Activated CD4-positive, alpha-beta T cell treated with anti-CD3 and anti-CD28 coated beads, Interleukin-2, amount 10 ng/mL, durations not matched to agents 7 days and 5 days (primary cell): ENCODE measurements around the gene MISFA. TPM values are rescaled to one million over a fixed set of nuclear protein-coding genes. Genes with fewer than 3 reads are reported as not detected.
"Not testable (repeated sequence)": the region's sequence is repeated elsewhere in the genome, so short reads cannot be mapped to it uniquely, and the experiment has no call there.

ENCODE experiments used
- CTCF ChIA-PET: fragments of 350-600 bp; sonication (Branson Sonifier 250); formaldehyde crosslinking; loops from one replicate; lab custom pipeline; 2021; ENCODE audit warnings: antibody characterized with exemption; lab: Charles Lee
- POLR2A ChIA-PET: fragments of 350-600 bp; sonication (Branson Sonifier 250); formaldehyde crosslinking; loops from one replicate; lab custom pipeline; 2021; ENCODE audit warnings: antibody characterized with exemption; lab: Charles Lee
- DNase-seq: peaks from one replicate; pipeline ENCODE4 v3.0.0-alpha.2; 2020
- H3K27ac Mint-ChIP-seq: one replicate; pipeline ENCODE4 v1.8.0; 2021; ENCODE audit warnings: mild to moderate bottlenecking, moderate library complexity, mixed read lengths
- H3K27me3 Mint-ChIP-seq: one replicate; pipeline ENCODE4 v1.8.0; 2021; ENCODE audit warnings: mixed read lengths
- H3K36me3 Mint-ChIP-seq: one replicate; pipeline ENCODE4 v1.8.0; 2021; ENCODE audit warnings: low read depth, mixed read lengths
- H3K4me1 Mint-ChIP-seq: one replicate; pipeline ENCODE4 v1.8.0; 2021; ENCODE audit warnings: mixed read lengths
- H3K4me3 Mint-ChIP-seq: one replicate; pipeline ENCODE4 v1.8.0; 2021; ENCODE audit warnings: mild to moderate bottlenecking, moderate library complexity, mixed read lengths
- H3K9me3 Mint-ChIP-seq: one replicate; pipeline ENCODE4 v1.8.0; 2021; ENCODE audit warnings: mixed read lengths
- total RNA-seq, 2 experiments: library from RNA; stranded (reverse); gene quantifications; one replicate each; pipeline ENCODE4 v1.2.3, GENCODE V29; 2021

MISFA gene
- total RNA-seq, 2 experiments from 2014 or later: 0.67 to 1.9 TPM

DNA sequence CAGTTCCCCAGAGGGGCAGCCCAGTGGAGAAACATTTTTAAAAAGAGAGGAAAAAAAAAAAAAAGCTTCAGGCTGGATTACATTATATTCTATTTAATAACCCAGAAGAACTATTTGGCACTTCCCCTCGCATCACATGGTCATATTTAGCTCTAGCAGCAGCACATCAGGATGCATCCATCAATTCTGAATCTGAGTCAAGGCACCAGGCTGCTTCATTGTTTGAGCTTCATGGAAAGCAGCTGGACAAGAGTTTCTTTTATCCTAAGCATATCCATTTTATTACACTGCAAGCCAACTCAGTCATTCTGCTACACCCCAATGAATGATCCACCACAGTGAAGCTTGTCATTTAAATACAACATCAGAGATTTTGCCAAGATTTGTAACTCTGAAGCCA, 24.6 kb downstream of the MISFA start:
- H3K36me3 Mint-ChIP-seq: peaks cover 10% of the 10 kb centered on the region
- no peaks in the 10 kb centered on the region for H3K9me3 Mint-ChIP-seq
- peaks cover 27% of the 10 kb centered on the region for H3K4me1 Mint-ChIP-seq
- no peak overlapping the region for H3K27ac Mint-ChIP-seq
- CTCF ChIA-PET: interaction anchor here (1.1 to 1.8 kb wide), 2 partner anchors 9 to 11 kb away, joined by 4 to 7 read pairs; no protein-coding TSS in a partner anchor
- no peak overlapping the region for H3K4me3 Mint-ChIP-seq
- POLR2A ChIA-PET: no interaction called here
- H3K27me3 Mint-ChIP-seq: no peaks in the 10 kb centered on the region
- no peak for DNase-seq

DNA sequence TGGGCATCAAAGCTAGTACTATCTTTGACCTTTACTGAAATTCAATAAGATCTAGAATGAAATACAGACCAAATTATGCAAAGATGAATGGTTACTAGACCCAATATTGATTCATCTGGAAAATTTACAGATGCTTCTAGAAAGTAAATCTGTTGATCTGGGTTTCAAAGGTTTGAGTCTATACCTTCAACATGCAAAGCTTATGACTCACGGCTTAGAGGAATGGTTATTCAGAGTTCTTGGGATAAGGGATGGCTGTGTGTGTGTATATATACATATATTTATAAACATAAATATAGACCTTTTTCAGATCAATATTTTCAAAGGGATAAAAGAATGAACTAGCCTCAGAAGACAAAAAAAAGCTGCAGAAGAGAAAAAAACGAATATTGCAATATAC, 33.3 kb downstream of the MISFA start:
- Mint-ChIP-seq H3K4me1 (peaks cover 29% of the 10 kb centered on the region), H3K27me3 (no peaks in the 10 kb centered on the region), H3K36me3 (peaks cover 3% of the 10 kb centered on the region), H3K27ac (peak overlapping the region; percentile 96), H3K4me3 (peak overlapping the region; percentile 99), H3K9me3 (no peaks in the 10 kb centered on the region)
- DNase-seq: no peak
- POLR2A ChIA-PET: interaction anchor here (0.6 to 1.5 kb wide), 3 partner anchors 15 to 271 kb away, joined by 3 to 4 read pairs (median 4); no protein-coding TSS in a partner anchor
- CTCF ChIA-PET: interaction anchor here (0.8 to 7.1 kb wide), 7 partner anchors 8 to 389 kb away, joined by 3 to 65 read pairs (median 4); no protein-coding TSS in a partner anchor

DNA sequence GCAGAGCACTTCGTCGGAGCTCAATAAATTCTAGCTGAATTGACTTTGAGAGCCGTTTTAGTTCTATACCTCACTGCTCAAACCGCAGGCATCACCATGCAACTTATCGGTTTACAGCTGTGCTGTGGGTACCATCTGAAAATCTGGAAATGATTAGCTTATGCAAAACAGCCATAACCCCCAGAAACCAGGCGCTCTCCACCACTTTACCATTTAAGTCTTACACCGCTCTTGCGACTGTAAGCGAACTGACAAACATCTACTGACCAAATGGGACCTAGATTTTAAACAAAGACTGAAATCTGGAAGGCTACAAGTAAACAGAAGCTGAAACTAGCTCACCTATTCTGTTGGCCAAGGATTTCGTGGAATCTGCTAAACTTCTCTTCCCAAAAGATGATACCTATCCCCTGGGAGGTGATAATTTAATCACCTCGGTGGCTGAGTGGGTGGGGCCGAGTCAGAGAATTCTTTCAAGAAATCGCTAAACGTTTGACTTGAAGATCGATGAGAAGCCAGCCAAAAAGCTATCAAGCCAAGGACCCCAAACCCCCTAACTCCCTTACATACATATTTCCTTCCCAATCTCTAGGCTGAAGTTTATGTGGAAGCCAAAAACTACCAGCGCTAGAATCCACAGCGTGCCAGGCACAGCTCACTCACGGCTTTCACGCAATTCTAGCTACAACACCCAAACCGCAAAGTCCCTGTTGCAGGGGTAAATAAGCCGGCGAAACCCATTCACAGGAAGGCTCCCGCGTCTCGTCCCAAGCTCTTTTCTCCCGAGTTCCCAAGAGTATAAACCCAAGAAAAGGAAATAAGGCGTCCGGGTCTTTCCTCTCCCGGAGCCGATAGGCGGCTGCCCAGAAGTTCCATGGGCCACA, 33.9 kb downstream of the MISFA start:
- H3K27me3 Mint-ChIP-seq: no peaks in the 10 kb centered on the region
- peak; percentile 35 for DNase-seq
- POLR2A ChIA-PET: interaction anchor here (0.6 to 1.5 kb wide), 6 partner anchors 15 to 271 kb away, joined by 3 to 6 read pairs (median 4); no protein-coding TSS in a partner anchor
- H3K27ac Mint-ChIP-seq: peak overlapping the region; percentile 96
- CTCF ChIA-PET: interaction anchor here (0.8 to 7.1 kb wide), 8 partner anchors 9 to 390 kb away, joined by 3 to 65 read pairs (median 4); no protein-coding TSS in a partner anchor
- peaks cover 3% of the 10 kb centered on the region for H3K36me3 Mint-ChIP-seq
- peaks cover 26% of the 10 kb centered on the region for H3K4me1 Mint-ChIP-seq
- H3K4me3 Mint-ChIP-seq: peak overlapping the region; percentile 99
- no peaks in the 10 kb centered on the region for H3K9me3 Mint-ChIP-seq

DNA sequence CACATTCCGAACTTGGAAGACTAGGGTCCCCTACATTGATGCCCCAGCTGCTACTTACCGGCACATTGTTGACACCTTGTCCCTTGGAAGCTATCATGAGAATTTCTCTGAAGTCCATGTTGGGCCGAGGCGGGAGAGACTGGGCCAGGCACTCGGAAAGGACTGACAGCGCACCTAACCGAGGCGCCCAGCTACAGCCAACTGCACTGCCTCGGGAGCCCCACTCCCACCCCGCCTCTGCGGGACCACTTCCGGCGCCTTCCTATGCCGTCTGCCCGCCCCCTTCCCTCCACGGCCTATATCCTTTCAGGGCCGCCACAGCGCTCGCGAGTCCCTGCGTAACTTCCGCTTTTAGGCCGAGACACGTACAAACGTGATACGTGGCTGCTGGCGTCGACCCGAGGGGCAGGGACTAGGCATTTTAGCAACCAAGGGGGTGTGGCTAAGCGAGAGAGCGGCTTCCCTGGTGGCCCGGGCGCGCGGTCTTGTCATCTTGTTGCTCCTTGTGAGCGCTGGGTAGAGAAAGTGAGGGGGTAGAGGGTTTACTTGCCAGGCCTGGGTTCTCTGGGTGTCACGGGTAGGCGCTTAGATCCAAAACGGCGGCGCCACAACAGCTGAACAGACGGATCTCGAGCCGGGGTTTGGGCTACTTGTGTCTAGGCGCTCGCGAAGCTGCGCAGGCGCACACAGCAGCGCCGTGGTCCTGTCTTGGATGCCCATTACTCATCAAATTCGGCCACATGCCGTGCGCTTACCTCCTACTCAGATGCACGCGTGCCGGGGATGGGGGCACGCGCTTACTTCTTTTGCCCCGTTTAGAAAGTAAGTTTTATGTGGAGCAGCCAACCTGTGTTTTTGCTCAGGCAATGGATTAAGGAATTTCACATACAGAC, 34.8 kb downstream of the MISFA start, which contains the start of gene SPTY2D1:
Gene SPTY2D1 (minus strand): TSS at position 203 of the 893 bp plus-strand sequence. CDS start 85 bp downstream, at position 118.
- Mint-ChIP-seq H3K9me3 (no peaks in the 10 kb centered on the region), H3K4me1 (peaks cover 23% of the 10 kb centered on the region)

DNA sequence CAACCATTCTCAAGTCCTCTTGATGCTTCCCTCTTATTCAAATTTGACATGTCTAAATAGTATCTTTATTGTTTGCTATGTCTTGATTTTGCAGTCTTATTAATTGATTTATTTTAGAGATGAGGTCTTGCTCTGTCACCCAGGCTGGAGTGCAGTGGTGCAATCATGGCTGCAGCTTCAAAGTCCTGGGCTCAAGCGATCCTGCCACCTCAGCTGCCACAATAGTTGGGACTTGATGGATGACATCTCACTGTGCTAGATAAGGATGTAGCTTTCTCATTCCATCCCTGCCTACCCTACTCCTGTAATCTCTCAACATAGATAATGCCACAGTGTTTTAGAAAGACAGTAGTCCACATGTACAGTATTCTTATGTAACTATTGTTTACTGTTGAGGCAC, 42.1 kb downstream of the MISFA start:
- H3K4me1 Mint-ChIP-seq: no peaks in the 10 kb centered on the region
- no peaks in the 10 kb centered on the region for H3K36me3 Mint-ChIP-seq
- ChIA-PET CTCF (interaction anchor here (0.6 to 1.6 kb wide), 4 partner anchors 9 to 1893 kb away, joined by 3 to 5 read pairs (median 4); no protein-coding TSS in a partner anchor), POLR2A (no interaction called here)
- no peak for DNase-seq
- no peak overlapping the region for H3K4me3 Mint-ChIP-seq
- no peak overlapping the region for H3K27ac Mint-ChIP-seq
- no peaks in the 10 kb centered on the region for H3K9me3 Mint-ChIP-seq
- peaks cover 10% of the 10 kb centered on the region for H3K27me3 Mint-ChIP-seq

More for the DNA sequence above, 34.8 kb downstream of the MISFA start, which contains the start of gene SPTY2D1:
- ChIA-PET POLR2A (interaction anchor here (0.6 to 1.5 kb wide), 5 partner anchors 44 to 107 kb away, joined by 3 to 6 read pairs (median 4); partner anchors contain the start of gene TSG101), CTCF (interaction anchor here (1.0 to 7.1 kb wide), 6 partner anchors 15 to 391 kb away, joined by 3 to 65 read pairs (median 4); no protein-coding TSS in a partner anchor)
- Mint-ChIP-seq H3K27ac (peak within 1 kb of the TSS; percentile 96), H3K4me3 (peak within 1 kb of the TSS; percentile 99), H3K36me3 (peaks cover 3% of the 10 kb centered on the region), H3K27me3 (no peaks in the 10 kb centered on the region)
- peak; percentile 99 for DNase-seq

DNA sequence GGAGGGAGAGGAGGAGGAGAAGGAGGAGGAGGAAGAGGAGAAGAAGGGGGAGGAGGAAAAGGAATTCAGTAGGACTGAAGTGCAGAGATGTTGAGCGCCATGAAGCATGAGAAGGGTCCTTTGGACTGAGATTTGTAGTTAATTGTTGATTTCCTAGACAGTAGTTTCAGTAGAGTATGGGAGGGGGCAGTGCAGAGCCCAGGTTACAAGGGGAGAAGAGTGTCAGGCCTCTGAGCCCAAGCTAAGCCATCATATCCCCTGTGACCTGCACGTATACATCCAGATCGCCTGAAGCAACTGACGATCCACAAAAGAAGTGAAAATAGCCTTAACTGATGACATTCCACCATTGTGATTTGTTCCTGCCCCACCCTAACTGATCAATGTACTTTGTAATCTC, 43.4 kb downstream of the MISFA start:
- DNase-seq, H3K4me3 Mint-ChIP-seq, POLR2A ChIA-PET, CTCF ChIA-PET, H3K36me3 Mint-ChIP-seq, H3K9me3 Mint-ChIP-seq, H3K27ac Mint-ChIP-seq, H3K4me1 Mint-ChIP-seq, H3K27me3 Mint-ChIP-seq: not testable (repeated sequence)

DNA sequence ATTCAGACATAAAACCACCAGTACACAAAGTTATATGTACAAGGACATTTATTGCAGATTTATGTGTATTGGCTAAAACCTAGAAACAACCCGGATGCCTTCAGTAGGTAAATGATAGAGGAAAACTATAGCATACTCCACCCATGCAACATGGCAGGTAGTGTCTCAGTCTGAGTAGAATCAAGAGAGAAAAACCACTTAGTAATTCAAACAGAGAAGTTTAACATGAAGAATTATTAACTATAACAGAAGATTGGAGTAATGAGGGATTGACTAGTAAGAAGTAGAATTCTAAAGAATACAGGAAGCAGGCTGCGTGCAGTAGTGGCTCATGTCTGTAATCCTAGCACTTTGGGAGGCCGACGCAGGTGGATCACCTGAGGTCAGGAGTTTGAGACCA, 50.8 kb downstream of the MISFA start:
- H3K4me1 Mint-ChIP-seq: peaks cover 11% of the 10 kb centered on the region
- H3K27ac Mint-ChIP-seq: no peak overlapping the region
- ChIA-PET CTCF (interaction anchor here (0.6 to 3.2 kb wide), 5 partner anchors 9 to 110 kb away, joined by 3 to 9 read pairs (median 5); no protein-coding TSS in a partner anchor), POLR2A (no interaction called here)
- H3K9me3 Mint-ChIP-seq: no peaks in the 10 kb centered on the region
- no peak for DNase-seq
- H3K36me3 Mint-ChIP-seq: no peaks in the 10 kb centered on the region
- no peaks in the 10 kb centered on the region for H3K27me3 Mint-ChIP-seq
- no peak overlapping the region for H3K4me3 Mint-ChIP-seq

DNA sequence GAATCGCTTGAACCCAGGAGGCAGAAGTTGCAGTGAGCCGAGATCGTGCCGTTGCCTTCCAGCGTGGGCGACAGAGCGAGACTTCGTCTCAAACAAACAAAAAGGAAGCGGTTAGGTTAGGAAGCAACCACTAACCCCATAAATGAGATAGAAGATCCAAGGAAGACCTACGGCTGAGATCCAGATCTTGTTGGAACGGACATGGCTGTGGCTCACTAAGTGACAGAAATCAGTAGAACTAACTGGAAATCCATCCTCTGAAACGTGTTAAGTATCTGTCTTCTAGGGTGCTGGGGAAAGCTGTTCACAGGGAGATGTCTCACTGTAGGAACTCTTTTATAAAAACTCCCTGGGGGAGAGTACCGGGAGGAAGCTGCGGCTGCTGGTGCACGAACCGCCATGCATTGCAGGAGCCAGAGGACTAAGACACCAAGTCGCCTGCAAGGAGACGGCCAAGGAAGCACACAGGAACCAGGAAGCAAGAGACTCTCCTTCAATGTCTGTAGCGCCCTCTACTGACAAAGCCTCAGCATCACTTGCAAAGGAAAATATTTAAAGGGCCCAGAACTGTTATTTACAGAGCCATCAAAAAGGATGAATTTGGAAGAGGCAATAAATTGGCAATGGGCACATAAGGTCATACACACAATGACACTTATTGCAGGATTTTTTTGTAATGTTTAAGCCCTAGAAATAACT, 51.4 kb downstream of the MISFA start:
- peak; percentile 65 for DNase-seq
- no peak overlapping the region for H3K4me3 Mint-ChIP-seq
- no peaks in the 10 kb centered on the region for H3K36me3 Mint-ChIP-seq

More for the DNA sequence above, 51.4 kb downstream of the MISFA start:
- CTCF ChIA-PET: interaction anchor here (0.5 to 3.2 kb wide), 8 partner anchors 10 to 140 kb away, joined by 3 to 9 read pairs (median 4); no protein-coding TSS in a partner anchor
- POLR2A ChIA-PET: interaction anchor here (0.5 kb wide), 1 partner anchor 35 kb away, joined by 6 read pairs; no protein-coding TSS in a partner anchor
- Mint-ChIP-seq H3K27ac (no peak overlapping the region), H3K9me3 (no peaks in the 10 kb centered on the region), H3K4me1 (peaks cover 11% of the 10 kb centered on the region), H3K27me3 (no peaks in the 10 kb centered on the region)

Other genes starting within 250 kb of the MISFA start
- gene LDHA, start 205.2 kb upstream of the MISFA start, total RNA-seq: 100 to 1,000 TPM; 879 to 948 TPM
- gene LDHC, start 187.5 kb upstream of the MISFA start, total RNA-seq: not detected
- gene LDHAL6A, start 143.9 kb upstream of the MISFA start, total RNA-seq: under 1 TPM in 1 of 2 experiments, not detected in 1; 0.15 TPM
- 10 to 100 TPM; 33.1 to 53.9 TPM for gene TSG101, start 72.8 kb upstream of the MISFA start, total RNA-seq
- 10 to 100 TPM; 12.1 to 12.2 TPM for gene UEVLD, start 11.1 kb upstream of the MISFA start, total RNA-seq
- 10 to 100 TPM; 26.9 to 31.0 TPM for gene SPTY2D1, start 34.6 kb downstream of the MISFA start, total RNA-seq
- under 1 TPM; 0.25 to 0.42 TPM for gene TMEM86A, start 99.0 kb downstream of the MISFA start, total RNA-seq
- under 1 TPM in 1 of 2 experiments, not detected in 1; 0.05 TPM for gene IGSF22, start 126.4 kb downstream of the MISFA start, total RNA-seq
- not detected for gene PTPN5, start 192.0 kb downstream of the MISFA start, total RNA-seq